Ramos (cell line): ENCODE measurements around the gene NLK.

Experiments
- in situ Hi-C: fragments of 300-500 bp; cut with MboI; formaldehyde crosslinking; loops from one replicate; pipeline ENCODE4 v1.14.3; 2022; ENCODE audit warnings: low sequenced_read_pairs; ENCODE audit not compliant: unreplicated experiment

Gene NLK

GRCh38 chr17:28035884-28036283 lies 6.6 kb upstream of the NLK start:
- in situ Hi-C loops: loop anchor here (25.0 kb wide), 2 partner anchors 376 to 674 kb away; partner anchors contain the start of gene SLC46A1

- in situ Hi-C loops: loop anchor here (25.0 kb wide), 2 partner anchors 373 to 677 kb away; partner anchors contain the start of gene SLC46A1
Observed at GRCh38 chr17:28038802-28039201, 3.7 kb upstream of the NLK start.

GRCh38 chr17:28039251-28039650 lies 3.2 kb upstream of the NLK start:
- in situ Hi-C loops: loop anchor here (25.0 kb wide), 2 partner anchors 373 to 677 kb away; partner anchors contain the start of gene SLC46A1

GRCh38 chr17:28040406-28040805 lies 2.1 kb upstream of the NLK start:
- in situ Hi-C loops: loop anchor here (25.0 kb wide), 2 partner anchors 372 to 678 kb away; partner anchors contain the start of gene SLC46A1

GRCh38 chr17:28041068-28041843 lies 1.2 kb upstream of the NLK start:
- in situ Hi-C loops: loop anchor here (25.0 kb wide), 2 partner anchors 371 to 679 kb away; partner anchors contain the start of gene SLC46A1

GRCh38 chr17:28041844-28042656 lies 427 bp upstream of the NLK start:
- in situ Hi-C loops: loop anchor here (25.0 kb wide), 2 partner anchors 370 to 680 kb away; partner anchors contain the start of gene SLC46A1

- in situ Hi-C loops: loop anchor here (25.0 kb wide), 2 partner anchors 369 to 681 kb away; partner anchors contain the start of gene SLC46A1
Observed at GRCh38 chr17:28042721-28043291, 329 bp downstream of the NLK start.

- in situ Hi-C loops: loop anchor here (25.0 kb wide), 2 partner anchors 369 to 681 kb away; partner anchors contain the start of gene SLC46A1
Observed at GRCh38 chr17:28043296-28043695, 819 bp downstream of the NLK start.

- in situ Hi-C loops: loop anchor here (25.0 kb wide), 2 partner anchors 369 to 681 kb away; partner anchors contain the start of gene SLC46A1
Observed at GRCh38 chr17:28043741-28044140, 1.3 kb downstream of the NLK start.

GRCh38 chr17:28045304-28045703 lies 2.8 kb downstream of the NLK start:
- in situ Hi-C loops: loop anchor here (25.0 kb wide), 2 partner anchors 367 to 683 kb away; partner anchors contain the start of gene SLC46A1

- in situ Hi-C loops: loop anchor here (25.0 kb wide), 2 partner anchors 366 to 684 kb away; partner anchors contain the start of gene SLC46A1
Observed at GRCh38 chr17:28046034-28046825, 3.8 kb downstream of the NLK start.

GRCh38 chr17:28047806-28048205 lies 5.3 kb downstream of the NLK start:
- in situ Hi-C loops: loop anchor here (25.0 kb wide), 2 partner anchors 364 to 686 kb away; partner anchors contain the start of gene SLC46A1

GRCh38 chr17:28049071-28049470 lies 6.6 kb downstream of the NLK start:
- in situ Hi-C loops: loop anchor here (25.0 kb wide), 2 partner anchors 363 to 687 kb away; partner anchors contain the start of gene SLC46A1

GRCh38 chr17:28053044-28053670 lies 10.7 kb downstream of the NLK start:
- in situ Hi-C loops: no loop called here

- in situ Hi-C loops: no loop called here
Observed at GRCh38 chr17:28053725-28054124, 11.2 kb downstream of the NLK start.

- in situ Hi-C loops: no loop called here
Observed at GRCh38 chr17:28055546-28056275, 13.2 kb downstream of the NLK start.

- in situ Hi-C loops: no loop called here
Observed at GRCh38 chr17:28056276-28056620, 13.8 kb downstream of the NLK start.

- in situ Hi-C loops: no loop called here
Observed at GRCh38 chr17:28057731-28058246, 15.3 kb downstream of the NLK start.
